ENCODE measurements around the gene VNN1. TPM values are rescaled to one million over a fixed set of nuclear protein-coding genes. Genes with fewer than 3 reads are reported as not detected.

The VNN1 gene
- total RNA-seq, 4 donors from 2014 or later = 0.84 to 1.5 (median 1.4) TPM; not detected in 1

DNA sequence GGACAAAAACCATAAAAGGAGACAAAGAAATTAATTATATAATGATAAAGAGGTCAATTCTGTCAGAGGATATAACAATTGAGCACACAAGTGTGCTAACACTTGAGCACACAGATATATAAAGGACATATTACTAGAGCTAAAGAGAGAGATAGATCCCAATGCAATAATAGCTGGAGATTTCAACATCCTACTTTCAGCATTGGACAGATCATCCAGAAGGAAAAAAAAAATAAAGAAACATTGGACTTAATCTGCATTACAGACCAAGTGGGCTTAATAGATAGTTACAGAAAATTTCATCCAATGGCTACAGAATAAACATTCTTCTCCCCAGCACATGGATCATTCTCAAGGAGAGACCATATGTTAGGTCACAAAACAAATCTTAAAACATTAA, 9.9 kb downstream of the VNN1 start:
- Histone ChIP-seq H3K27me3 (no peaks in the 10 kb centered on the region), H3K9me3 (peaks cover 0 to 14% (median 2%) of the 10 kb centered on the region in 4 donors), H3K27ac (no peak overlapping the region), H3K4me3 (no peak overlapping the region), H3K4me1 (no peaks in the 10 kb centered on the region), H3K36me3 (no peaks in the 10 kb centered on the region)
- TF ChIP-seq, protein P1, sequence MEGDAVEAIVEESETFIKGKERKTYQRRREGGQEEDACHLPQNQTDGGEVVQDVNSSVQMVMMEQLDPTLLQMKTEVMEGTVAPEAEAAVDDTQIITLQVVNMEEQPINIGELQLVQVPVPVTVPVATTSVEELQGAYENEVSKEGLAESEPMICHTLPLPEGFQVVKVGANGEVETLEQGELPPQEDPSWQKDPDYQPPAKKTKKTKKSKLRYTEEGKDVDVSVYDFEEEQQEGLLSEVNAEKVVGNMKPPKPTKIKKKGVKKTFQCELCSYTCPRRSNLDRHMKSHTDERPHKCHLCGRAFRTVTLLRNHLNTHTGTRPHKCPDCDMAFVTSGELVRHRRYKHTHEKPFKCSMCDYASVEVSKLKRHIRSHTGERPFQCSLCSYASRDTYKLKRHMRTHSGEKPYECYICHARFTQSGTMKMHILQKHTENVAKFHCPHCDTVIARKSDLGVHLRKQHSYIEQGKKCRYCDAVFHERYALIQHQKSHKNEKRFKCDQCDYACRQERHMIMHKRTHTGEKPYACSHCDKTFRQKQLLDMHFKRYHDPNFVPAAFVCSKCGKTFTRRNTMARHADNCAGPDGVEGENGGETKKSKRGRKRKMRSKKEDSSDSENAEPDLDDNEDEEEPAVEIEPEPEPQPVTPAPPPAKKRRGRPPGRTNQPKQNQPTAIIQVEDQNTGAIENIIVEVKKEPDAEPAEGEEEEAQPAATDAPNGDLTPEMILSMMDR (IDR thresholded peaks at IDR 0.05) = no peak
- no peak for TF ChIP-seq POLR2A (IDR thresholded peaks at IDR 0.05)
- no peak for TF ChIP-seq EP300 (IDR thresholded peaks at IDR 0.05)
- DNase-seq (ENCODE audit: low spot score in 2 of 2) = no peak

- 21 to 45% methylated on average over 1 of the region's 1 CpG for WGBS, 2 donors
- no peaks in the 10 kb centered on the region for H3K27me3 ChIP-seq
- no peaks in the 10 kb centered on the region for H3K36me3 ChIP-seq
Observed at GRCh38 chr6:132698608-132699007, 15.2 kb downstream of the VNN1 start.

GRCh38 chr6:132695773-132696172, 18.1 kb downstream of the VNN1 start:
- no peak overlapping the region for H3K4me3 ChIP-seq
- no peaks in the 10 kb centered on the region for H3K36me3 ChIP-seq
- no peak for DNase-seq (ENCODE audit: low spot score in 2 of 2)
- 0 to 38% methylated on average over 1 of the region's 1 CpG for WGBS, 2 donors
- TF ChIP-seq EP300 (IDR thresholded peaks at IDR 0.05) (no peak), POLR2A (IDR thresholded peaks at IDR 0.05) (no peak)
- TF ChIP-seq, protein P1 (IDR thresholded peaks at IDR 0.05) = no peak
- peaks cover 0 to 24% (median 2%) of the 10 kb centered on the region in 4 donors for H3K9me3 ChIP-seq
- peaks cover 0 to 7% (median 0%) of the 10 kb centered on the region in 4 donors for H3K4me1 ChIP-seq
- no peaks in the 10 kb centered on the region for H3K27me3 ChIP-seq
- H3K27ac ChIP-seq = no peak overlapping the region

More at GRCh38 chr6:132698608-132699007, 15.2 kb downstream of the VNN1 start:
- Histone ChIP-seq H3K4me3 (no peak overlapping the region), H3K9me3 (peaks cover 0 to 24% (median 2%) of the 10 kb centered on the region in 4 donors), H3K4me1 (peaks cover 0 to 3% (median 0%) of the 10 kb centered on the region in 4 donors), H3K27ac (no peak overlapping the region)
- no peak for DNase-seq (ENCODE audit: low spot score in 2 of 2)
- TF ChIP-seq EP300 (IDR thresholded peaks at IDR 0.05) (no peak), POLR2A (IDR thresholded peaks at IDR 0.05) (no peak)
- TF ChIP-seq, protein P1 (IDR thresholded peaks at IDR 0.05) = no peak

DNA sequence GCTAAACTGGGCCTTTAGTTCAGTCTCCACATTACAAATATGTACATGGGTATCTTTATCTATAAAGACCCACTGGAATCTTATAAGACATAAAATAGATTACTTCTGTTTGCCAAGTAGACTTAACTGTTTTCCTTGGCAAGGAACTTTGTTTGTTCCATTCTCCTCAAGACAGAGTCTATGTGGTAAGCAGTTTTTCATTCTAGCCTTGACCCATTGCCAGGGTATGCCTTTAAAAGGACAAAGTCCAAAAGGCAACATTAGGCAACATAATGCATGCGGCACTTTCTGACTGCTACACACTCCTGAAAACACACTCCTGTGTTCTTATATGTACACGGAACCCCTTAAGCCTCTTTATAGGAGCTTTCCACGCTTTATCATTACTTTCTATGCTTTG, 20.4 kb downstream of the VNN1 start:
- no peak for DNase-seq (ENCODE audit: low spot score in 2 of 2)
- H3K27me3 ChIP-seq = no peaks in the 10 kb centered on the region
- 52 to 68% methylated on average over 3 of the region's 3 CpGs for whole genome bisulfite sequencing, 2 donors
- H3K9me3 ChIP-seq = peaks cover 0 to 24% (median 2%) of the 10 kb centered on the region in 4 donors
- H3K4me3 ChIP-seq = no peak overlapping the region
- H3K4me1 ChIP-seq = peaks cover 0 to 7% (median 0%) of the 10 kb centered on the region in 4 donors
- TF ChIP-seq, protein P1 (IDR thresholded peaks at IDR 0.05) = no peak
- no peak for TF ChIP-seq EP300 (IDR thresholded peaks at IDR 0.05)
- no peak for TF ChIP-seq POLR2A (IDR thresholded peaks at IDR 0.05)
- no peaks in the 10 kb centered on the region for H3K36me3 ChIP-seq
- H3K27ac ChIP-seq = no peak overlapping the region

- 86 to 91% methylated on average over 4 of the region's 4 CpGs for WGBS, 2 donors
- peaks cover 0 to 7% (median 0%) of the 10 kb centered on the region in 4 donors for H3K4me1 ChIP-seq
Observed at GRCh38 chr6:132690678-132691077, 23.2 kb downstream of the VNN1 start.

More at GRCh38 chr6:132690678-132691077, 23.2 kb downstream of the VNN1 start:
- H3K9me3 ChIP-seq = peaks cover 0 to 6% (median 0%) of the 10 kb centered on the region in 4 donors
- TF ChIP-seq EP300 (IDR thresholded peaks at IDR 0.05) (no peak), POLR2A (IDR thresholded peaks at IDR 0.05) (no peak)
- TF ChIP-seq, protein P1 (IDR thresholded peaks at IDR 0.05) = no peak
- no peaks in the 10 kb centered on the region for H3K27me3 ChIP-seq
- DNase-seq (ENCODE audit: low spot score in 2 of 2) = no peak
- no peak overlapping the region for H3K4me3 ChIP-seq
- H3K36me3 ChIP-seq = no peaks in the 10 kb centered on the region
- H3K27ac ChIP-seq = no peak overlapping the region
